Kidney epithelial cell (primary cell): ENCODE data around the gene EMP1. TPM values are rescaled to one million over a fixed set of nuclear protein-coding genes. Genes with fewer than 3 reads are reported as not detected.
"Not testable (repeated sequence)": the region's sequence is repeated elsewhere in the genome, so short reads cannot be mapped to it uniquely, and the experiment has no call there.

Experiments
- DNase-seq: peaks from one replicate; pipeline ENCODE4 v3.0.0-alpha.2; 2010; ENCODE audit warnings: low read depth
- H3K27me3 ChIP-seq: 2 replicates; pipeline ENCODE4 v1.6.0; 2011; ENCODE audit warnings: low read length; ENCODE audit not compliant: control insufficient read depth, insufficient read depth
- H3K36me3 ChIP-seq: 2 replicates; pipeline ENCODE4 v1.5.1; 2011; ENCODE audit warnings: low read length; ENCODE audit not compliant: control insufficient read depth, insufficient read depth
- H3K4me3 ChIP-seq: 2 replicates; pipeline ENCODE4 v1.5.1; 2011; ENCODE audit warnings: low read depth, mild to moderate bottlenecking, control low read depth, low read length
- total RNA-seq: library from RNA; depleted of rRNA; stranded (reverse); fragments of >200 nt; gene quantifications from 2 replicates; pipeline ENCODE4 v1.2.3, GENCODE V29; 2015
- TF ChIP-seq, protein P1 (sequence below): IDR thresholded peaks from 2 replicates; pipeline ENCODE4 v1.5.1; 2011; ENCODE audit warnings: mild to moderate bottlenecking, moderate library complexity, low read length, control low read depth, inconsistent platforms; ENCODE audit not compliant: insufficient read depth, poor library complexity, severe bottlenecking

EMP1 gene
- total RNA-seq, 1 donor from 2014 or later = 241 TPM

DNA sequence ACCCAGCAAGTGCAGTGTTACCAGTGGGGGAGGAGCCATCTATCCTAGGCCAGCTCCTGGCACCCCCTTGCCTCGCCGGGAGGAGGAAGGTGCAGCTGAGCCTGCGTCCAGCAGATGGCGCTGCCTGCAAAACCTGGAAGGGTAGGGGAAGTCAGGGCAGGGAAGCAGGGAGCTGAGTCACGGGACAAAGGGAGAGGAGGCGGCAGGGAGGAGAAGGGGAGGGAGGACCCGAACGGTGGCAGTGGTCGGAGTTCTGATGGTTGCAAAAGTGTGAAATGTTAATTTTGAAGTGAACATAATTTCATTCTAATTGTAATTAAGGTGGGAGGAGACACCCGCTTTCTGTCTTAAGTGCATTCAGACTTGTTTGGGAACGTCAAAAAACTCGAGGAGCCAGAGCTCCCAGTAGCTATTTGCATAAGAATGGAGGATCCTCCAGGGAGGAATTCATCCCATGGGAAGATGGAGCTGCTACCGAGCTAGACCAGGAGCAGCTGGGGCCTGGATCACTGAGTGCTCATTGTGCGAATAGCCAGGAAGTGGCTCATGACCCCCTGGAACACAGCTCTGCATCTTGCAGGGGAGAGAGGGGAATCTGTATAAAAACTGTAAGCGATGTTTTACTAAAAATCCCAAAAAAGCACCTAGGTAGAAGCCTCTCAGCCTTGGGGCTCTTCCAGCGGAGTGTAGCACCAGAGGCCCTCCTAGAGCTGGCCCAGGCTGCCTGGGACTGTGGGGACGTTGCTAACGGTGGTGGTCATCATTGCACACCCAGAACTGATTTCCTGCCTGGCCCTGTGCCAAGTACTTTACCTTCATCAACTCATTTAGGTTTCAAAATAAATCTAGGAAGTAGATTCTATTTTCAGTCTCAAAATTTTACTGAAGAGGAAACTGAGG lies 59.5 kb downstream of the EMP1 start:
- Histone ChIP-seq H3K4me3 (peak overlapping the region; percentile 20), H3K27me3 (no peaks in the 10 kb centered on the region), H3K36me3 (no peaks in the 10 kb centered on the region)
- DNase-seq = peak; percentile 75
- TF ChIP-seq, protein P1, sequence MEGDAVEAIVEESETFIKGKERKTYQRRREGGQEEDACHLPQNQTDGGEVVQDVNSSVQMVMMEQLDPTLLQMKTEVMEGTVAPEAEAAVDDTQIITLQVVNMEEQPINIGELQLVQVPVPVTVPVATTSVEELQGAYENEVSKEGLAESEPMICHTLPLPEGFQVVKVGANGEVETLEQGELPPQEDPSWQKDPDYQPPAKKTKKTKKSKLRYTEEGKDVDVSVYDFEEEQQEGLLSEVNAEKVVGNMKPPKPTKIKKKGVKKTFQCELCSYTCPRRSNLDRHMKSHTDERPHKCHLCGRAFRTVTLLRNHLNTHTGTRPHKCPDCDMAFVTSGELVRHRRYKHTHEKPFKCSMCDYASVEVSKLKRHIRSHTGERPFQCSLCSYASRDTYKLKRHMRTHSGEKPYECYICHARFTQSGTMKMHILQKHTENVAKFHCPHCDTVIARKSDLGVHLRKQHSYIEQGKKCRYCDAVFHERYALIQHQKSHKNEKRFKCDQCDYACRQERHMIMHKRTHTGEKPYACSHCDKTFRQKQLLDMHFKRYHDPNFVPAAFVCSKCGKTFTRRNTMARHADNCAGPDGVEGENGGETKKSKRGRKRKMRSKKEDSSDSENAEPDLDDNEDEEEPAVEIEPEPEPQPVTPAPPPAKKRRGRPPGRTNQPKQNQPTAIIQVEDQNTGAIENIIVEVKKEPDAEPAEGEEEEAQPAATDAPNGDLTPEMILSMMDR = peak; percentile 99

DNA sequence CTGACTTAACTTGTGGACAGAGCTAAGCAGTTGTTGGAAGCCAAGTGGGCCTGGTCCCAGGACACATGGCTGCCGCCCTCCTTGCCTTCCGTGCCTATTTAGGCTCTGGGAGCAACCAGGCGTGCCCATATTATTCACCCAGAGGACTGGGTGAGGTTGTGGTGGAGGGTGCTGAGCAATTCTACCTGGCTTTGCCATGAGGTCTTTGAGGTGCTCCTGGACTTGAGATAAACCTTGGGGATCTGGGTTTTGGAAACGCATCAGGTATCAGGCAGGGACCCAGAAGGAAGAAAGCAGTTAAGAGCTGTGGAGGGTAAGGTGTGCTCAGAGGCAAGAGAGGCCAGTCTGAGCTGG lies 60.1 kb downstream of the EMP1 start:
- no peak overlapping the region for H3K4me3 ChIP-seq
- DNase-seq = no peak
- H3K36me3 ChIP-seq = no peaks in the 10 kb centered on the region
- no peaks in the 10 kb centered on the region for H3K27me3 ChIP-seq
- TF ChIP-seq, protein P1 = no peak

DNA sequence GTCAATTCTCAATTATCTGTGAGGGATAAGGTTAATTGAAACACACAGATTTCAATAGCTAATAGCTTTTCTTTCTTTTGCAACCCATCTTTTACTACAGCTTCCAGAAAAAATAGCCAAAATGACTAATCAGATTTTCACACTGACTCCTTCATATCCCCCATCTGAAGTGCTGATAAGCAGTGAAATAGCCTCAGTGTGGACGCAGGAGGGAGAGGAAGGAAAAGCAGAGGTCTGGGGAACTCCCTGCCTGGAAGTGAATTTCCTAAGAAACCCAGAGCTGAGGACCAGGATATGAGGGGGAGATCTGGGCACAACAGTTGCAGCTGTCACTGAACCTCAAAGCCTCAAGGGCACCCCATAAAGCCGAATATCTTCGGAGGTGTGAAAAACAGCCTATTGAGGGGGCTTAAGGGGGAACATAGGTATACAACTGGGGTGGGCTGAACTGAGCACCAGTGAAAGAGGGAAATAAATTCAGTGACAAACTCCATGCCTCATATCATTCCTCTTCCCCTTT lies 60.9 kb downstream of the EMP1 start:
- Histone ChIP-seq H3K36me3 (no peaks in the 10 kb centered on the region), H3K4me3 (no peak overlapping the region), H3K27me3 (no peaks in the 10 kb centered on the region)
- TF ChIP-seq, protein P1 = no peak
- no peak for DNase-seq

DNA sequence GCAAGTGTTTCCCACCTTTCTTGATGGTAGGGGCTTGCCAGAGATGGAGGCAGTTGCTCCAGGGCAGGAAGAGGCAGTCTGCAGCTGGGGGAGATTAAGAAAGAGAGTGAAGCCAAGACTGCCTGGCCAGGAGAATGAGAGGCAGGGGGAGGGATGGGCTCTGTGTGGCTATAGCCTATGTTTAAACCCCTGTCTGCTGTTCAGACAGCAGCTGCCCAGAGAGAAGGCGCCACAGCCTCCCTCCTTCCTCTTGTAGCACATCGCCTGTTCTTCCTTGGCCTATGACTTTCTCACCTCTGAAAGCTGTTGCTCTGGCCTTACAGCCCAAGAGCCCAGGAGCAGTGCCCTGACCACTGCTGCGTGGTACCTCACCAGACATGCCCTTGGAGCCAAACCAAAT lies 61.7 kb downstream of the EMP1 start:
- TF ChIP-seq, protein P1 = no peak
- no peak for DNase-seq

DNA sequence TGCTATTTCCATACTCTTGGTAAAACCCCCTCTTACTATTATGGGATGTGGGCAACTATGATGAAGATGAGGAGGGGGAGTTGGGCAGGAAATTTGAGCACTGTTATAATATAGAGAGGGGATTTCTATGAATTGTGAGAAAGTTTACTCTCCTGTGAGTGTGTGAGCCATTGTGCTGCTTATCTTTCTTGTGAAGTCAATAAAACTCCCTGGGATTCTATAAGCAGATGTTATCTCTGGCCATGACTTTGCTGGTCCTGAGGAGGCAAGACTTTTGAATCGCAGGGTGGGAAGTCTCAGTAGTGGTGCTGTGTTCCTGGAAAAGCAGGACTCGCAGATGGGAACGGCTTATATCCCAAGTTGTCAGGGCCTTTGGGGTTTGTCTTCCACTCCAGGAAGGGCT lies 62.2 kb downstream of the EMP1 start:
- TF ChIP-seq, protein P1 = no peak
- DNase-seq = no peak

More for the DNA sequence above, 61.7 kb downstream of the EMP1 start:
- no peaks in the 10 kb centered on the region for H3K27me3 ChIP-seq
- no peak overlapping the region for H3K4me3 ChIP-seq
- no peaks in the 10 kb centered on the region for H3K36me3 ChIP-seq

DNA sequence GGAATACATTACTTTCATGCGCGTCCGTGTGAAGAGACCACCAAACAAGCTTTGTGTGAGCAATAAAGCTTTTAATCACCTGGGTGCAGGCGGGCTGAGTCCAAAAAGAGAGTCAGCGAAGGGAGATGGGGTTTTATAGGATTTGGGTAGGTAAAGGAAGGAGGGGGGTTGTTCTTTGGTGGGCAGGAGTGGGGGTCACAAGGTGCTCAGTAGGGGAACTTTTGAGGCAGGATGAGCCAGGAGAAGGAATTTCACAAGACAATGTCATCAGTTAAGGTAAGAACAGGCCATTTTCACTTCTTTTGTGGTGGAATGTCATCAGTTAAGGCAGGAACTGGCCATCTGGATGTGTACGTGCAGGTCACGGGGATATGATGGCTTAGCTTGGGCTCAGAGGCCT lies 63.1 kb downstream of the EMP1 start:
- H3K27me3 ChIP-seq, DNase-seq, H3K36me3 ChIP-seq, H3K4me3 ChIP-seq: not testable (repeated sequence)

More for the DNA sequence above, 62.2 kb downstream of the EMP1 start:
- no peak overlapping the region for H3K4me3 ChIP-seq
- no peaks in the 10 kb centered on the region for H3K36me3 ChIP-seq
- H3K27me3 ChIP-seq = no peaks in the 10 kb centered on the region

DNA sequence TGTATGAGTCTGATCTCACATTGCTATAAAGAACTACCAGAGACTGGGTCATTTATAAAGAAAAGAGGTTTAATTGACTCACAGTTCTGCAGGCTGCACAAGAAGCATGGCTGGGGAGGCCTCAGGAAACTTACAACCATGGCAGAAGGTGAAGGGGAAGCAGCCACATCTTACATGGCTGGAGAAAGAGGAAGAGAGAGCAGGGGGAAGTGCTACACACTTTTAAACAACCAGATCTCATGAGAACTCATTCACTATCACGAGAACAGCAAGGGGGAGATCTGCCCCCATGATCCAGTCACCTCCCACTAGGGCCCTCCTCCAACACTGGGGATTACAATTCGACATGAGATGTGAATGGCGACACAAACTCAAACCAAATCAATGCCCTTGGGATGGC lies 71.3 kb downstream of the EMP1 start:
- not testable (repeated sequence) for H3K4me3 ChIP-seq, DNase-seq, H3K27me3 ChIP-seq, H3K36me3 ChIP-seq
